Neural cell (in vitro differentiated cells): Measurements from ENCODE around the gene MYRIP. TPM values are rescaled to one million over a fixed set of nuclear protein-coding genes. Genes with fewer than 3 reads are reported as not detected.
A peak's percentile ranks its signal among the peaks of the same experiment; 100 is the strongest.

Experiments
- H2AFZ ChIP-seq: fragments of 200-600, 300-800 bp; sonication (generic), shearing (Covaris generic); 2 replicates; pipeline ENCODE4 v1.6.0; 2014; ENCODE audit warnings: low read depth, mild to moderate bottlenecking, antibody characterized with exemption, low read length, moderate library complexity
- H3F3A ChIP-seq: fragments of 200-600 bp; shearing (Covaris generic); 2 replicates; pipeline ENCODE4 v1.6.1; 2016; ENCODE audit warnings: mild to moderate bottlenecking, moderate library complexity, mixed read lengths, antibody characterized with exemption, low read length; ENCODE audit not compliant: insufficient read depth, poor library complexity, severe bottlenecking
- H3K27ac ChIP-seq: fragments of 200-600, 300-800 bp; sonication (generic), shearing (Covaris generic); 2 replicates; pipeline ENCODE4 v1.5.1; 2014; ENCODE audit warnings: mild to moderate bottlenecking, low read length, moderate library complexity
- H3K27me3 ChIP-seq: fragments of 300-800, 200-600 bp; sonication (generic), shearing (Covaris generic); 2 replicates; pipeline ENCODE4 v1.6.0; 2014; ENCODE audit warnings: mild to moderate bottlenecking, low read depth, low read length, moderate library complexity; ENCODE audit not compliant: insufficient read depth
- H3K36me3 ChIP-seq: fragments of 300-800, 200-600 bp; sonication (generic), shearing (Covaris generic); 2 replicates; pipeline ENCODE4 v1.5.1; 2014; ENCODE audit warnings: mild to moderate bottlenecking, antibody characterized with exemption, low read length, moderate library complexity; ENCODE audit not compliant: insufficient read depth
- H3K4me2 ChIP-seq: fragments of 300-800, 200-600 bp; sonication (generic), shearing (Covaris generic); 2 replicates; pipeline ENCODE4 v1.6.0; 2014; ENCODE audit warnings: mild to moderate bottlenecking, low read length
- H3K4me3 ChIP-seq: fragments of 300-800, 200-600 bp; sonication (generic), shearing (Covaris generic); 2 replicates; pipeline ENCODE4 v1.5.1; 2014; ENCODE audit warnings: mild to moderate bottlenecking, low read length, moderate library complexity
- H3K79me2 ChIP-seq: fragments of 200-600 bp; shearing (Covaris generic); replicated peaks from 2 replicates; pipeline ENCODE4 v1.6.0; 2014; ENCODE audit warnings: mild to moderate bottlenecking, low read length, moderate library complexity; ENCODE audit not compliant: insufficient read depth
- H3K9ac ChIP-seq: fragments of 300-800, 200-600 bp; sonication (generic), shearing (Covaris generic); 2 replicates; pipeline ENCODE4 v1.6.1; 2016; ENCODE audit warnings: mild to moderate bottlenecking, low read length, mixed read lengths
- H3K9me2 ChIP-seq: fragments of 200-600 bp; shearing (Covaris generic); 2 replicates; pipeline ENCODE4 v1.6.1; 2016; ENCODE audit warnings: mild to moderate bottlenecking, low read length, mixed read lengths; ENCODE audit not compliant: insufficient read depth
- H3K9me3 ChIP-seq: fragments of 200-600, 300-800 bp; sonication (generic), shearing (Covaris generic); 2 replicates; pipeline ENCODE4 v1.6.1; 2016; ENCODE audit warnings: mild to moderate bottlenecking, mixed run types, low read length, moderate library complexity, mixed read lengths
- H4K20me1 ChIP-seq: fragments of 200-600 bp; shearing (Covaris generic); 2 replicates; pipeline ENCODE4 v1.6.1; 2016; ENCODE audit warnings: mild to moderate bottlenecking, mixed run types; ENCODE audit not compliant: insufficient read depth
- EP300 ChIP-seq: fragments of 450-650 bp; conservative IDR thresholded peaks from 2 replicates; pipeline ENCODE4 v1.6.1; 2014; ENCODE audit warnings: antibody characterized with exemption, mild to moderate bottlenecking, moderate library complexity; ENCODE audit not compliant: poor library complexity, severe bottlenecking
- EZH2 ChIP-seq: fragments of 200-600, 300-800 bp; shearing (Covaris generic), sonication (generic); IDR thresholded peaks from 2 replicates; pipeline ENCODE4 v1.6.1; 2014; ENCODE audit warnings: antibody characterized with exemption, low read length, borderline replicate concordance, mild to moderate bottlenecking; ENCODE audit not compliant: insufficient read depth, poor library complexity, severe bottlenecking
- MXI1 ChIP-seq: fragments of 450-650 bp; conservative IDR thresholded peaks from 2 replicates; pipeline ENCODE4 v1.6.1; 2014; ENCODE audit warnings: antibody characterized with exemption, mild to moderate bottlenecking; ENCODE audit not compliant: poor library complexity, severe bottlenecking
- POLR2AphosphoS5 ChIP-seq: IDR thresholded peaks from 2 replicates; pipeline ENCODE4 v1.6.1; 2012
- RAD21 ChIP-seq: fragments of 450-650 bp; conservative IDR thresholded peaks from 2 replicates; pipeline ENCODE4 v1.6.1; 2014; ENCODE audit warnings: antibody characterized with exemption, mild to moderate bottlenecking, moderate library complexity
- SMC3 ChIP-seq: fragments of 450-650 bp; conservative IDR thresholded peaks from 2 replicates; pipeline ENCODE4 v1.6.1; 2014; ENCODE audit warnings: antibody characterized with exemption, mild to moderate bottlenecking, moderate library complexity; ENCODE audit not compliant: poor library complexity
- TAF1 ChIP-seq: IDR thresholded peaks from 2 replicates; pipeline ENCODE4 v1.6.1; 2012; ENCODE audit warnings: low read depth
- polyA plus RNA-seq: library from polyadenylated mRNA; depleted of rRNA; stranded (reverse); fragments of >200 nt; gene quantifications from 2 replicates; pipeline ENCODE4 v1.2.3, GENCODE V29; 2014
- TF ChIP-seq, protein P1 (sequence below): fragments of 450-650 bp; IDR thresholded peaks from 2 replicates; pipeline ENCODE4 v1.5.1; 2014; ENCODE audit warnings: antibody characterized with exemption, mild to moderate bottlenecking, moderate library complexity; ENCODE audit not compliant: poor library complexity, severe bottlenecking
- TF ChIP-seq, protein P2 (sequence below): IDR thresholded peaks from 2 replicates; pipeline ENCODE4 v1.6.1; 2012; ENCODE audit warnings: borderline replicate concordance

The MYRIP gene
- polyA plus RNA-seq, 1 donor from 2014 or later = 0.76 TPM

DNA sequence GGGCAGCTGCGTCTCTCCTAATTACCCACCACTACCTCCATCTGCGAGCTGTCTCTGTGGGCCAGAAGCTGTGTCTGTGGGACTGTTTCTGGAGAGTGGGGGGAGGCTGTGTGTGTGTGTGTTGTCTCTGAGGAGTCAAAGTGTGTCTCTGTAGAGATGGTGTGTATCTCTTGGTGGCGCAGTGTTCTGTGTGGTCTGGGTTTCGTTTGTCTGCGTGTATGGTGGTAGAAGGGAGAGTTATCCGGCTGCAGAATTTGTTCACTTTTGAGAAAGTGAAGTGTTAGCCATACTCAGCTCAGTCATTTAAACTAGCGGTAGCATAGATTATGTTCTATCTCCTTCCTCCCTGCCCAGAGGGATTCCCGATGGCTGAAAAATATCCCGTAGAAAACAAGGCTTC lies 2.2 kb downstream of the MYRIP start:
- H3K27ac ChIP-seq = no peak overlapping the region
- no peaks in the 10 kb centered on the region for H4K20me1 ChIP-seq
- H3K4me3 ChIP-seq = no peak overlapping the region
- TF ChIP-seq EZH2 (no peak), RAD21 (no peak), SMC3 (no peak), TAF1 (no peak), MXI1 (no peak), POLR2AphosphoS5 (no peak), EP300 (no peak)
- TF ChIP-seq, protein P1, sequence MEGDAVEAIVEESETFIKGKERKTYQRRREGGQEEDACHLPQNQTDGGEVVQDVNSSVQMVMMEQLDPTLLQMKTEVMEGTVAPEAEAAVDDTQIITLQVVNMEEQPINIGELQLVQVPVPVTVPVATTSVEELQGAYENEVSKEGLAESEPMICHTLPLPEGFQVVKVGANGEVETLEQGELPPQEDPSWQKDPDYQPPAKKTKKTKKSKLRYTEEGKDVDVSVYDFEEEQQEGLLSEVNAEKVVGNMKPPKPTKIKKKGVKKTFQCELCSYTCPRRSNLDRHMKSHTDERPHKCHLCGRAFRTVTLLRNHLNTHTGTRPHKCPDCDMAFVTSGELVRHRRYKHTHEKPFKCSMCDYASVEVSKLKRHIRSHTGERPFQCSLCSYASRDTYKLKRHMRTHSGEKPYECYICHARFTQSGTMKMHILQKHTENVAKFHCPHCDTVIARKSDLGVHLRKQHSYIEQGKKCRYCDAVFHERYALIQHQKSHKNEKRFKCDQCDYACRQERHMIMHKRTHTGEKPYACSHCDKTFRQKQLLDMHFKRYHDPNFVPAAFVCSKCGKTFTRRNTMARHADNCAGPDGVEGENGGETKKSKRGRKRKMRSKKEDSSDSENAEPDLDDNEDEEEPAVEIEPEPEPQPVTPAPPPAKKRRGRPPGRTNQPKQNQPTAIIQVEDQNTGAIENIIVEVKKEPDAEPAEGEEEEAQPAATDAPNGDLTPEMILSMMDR = no peak
- TF ChIP-seq, protein P2, sequence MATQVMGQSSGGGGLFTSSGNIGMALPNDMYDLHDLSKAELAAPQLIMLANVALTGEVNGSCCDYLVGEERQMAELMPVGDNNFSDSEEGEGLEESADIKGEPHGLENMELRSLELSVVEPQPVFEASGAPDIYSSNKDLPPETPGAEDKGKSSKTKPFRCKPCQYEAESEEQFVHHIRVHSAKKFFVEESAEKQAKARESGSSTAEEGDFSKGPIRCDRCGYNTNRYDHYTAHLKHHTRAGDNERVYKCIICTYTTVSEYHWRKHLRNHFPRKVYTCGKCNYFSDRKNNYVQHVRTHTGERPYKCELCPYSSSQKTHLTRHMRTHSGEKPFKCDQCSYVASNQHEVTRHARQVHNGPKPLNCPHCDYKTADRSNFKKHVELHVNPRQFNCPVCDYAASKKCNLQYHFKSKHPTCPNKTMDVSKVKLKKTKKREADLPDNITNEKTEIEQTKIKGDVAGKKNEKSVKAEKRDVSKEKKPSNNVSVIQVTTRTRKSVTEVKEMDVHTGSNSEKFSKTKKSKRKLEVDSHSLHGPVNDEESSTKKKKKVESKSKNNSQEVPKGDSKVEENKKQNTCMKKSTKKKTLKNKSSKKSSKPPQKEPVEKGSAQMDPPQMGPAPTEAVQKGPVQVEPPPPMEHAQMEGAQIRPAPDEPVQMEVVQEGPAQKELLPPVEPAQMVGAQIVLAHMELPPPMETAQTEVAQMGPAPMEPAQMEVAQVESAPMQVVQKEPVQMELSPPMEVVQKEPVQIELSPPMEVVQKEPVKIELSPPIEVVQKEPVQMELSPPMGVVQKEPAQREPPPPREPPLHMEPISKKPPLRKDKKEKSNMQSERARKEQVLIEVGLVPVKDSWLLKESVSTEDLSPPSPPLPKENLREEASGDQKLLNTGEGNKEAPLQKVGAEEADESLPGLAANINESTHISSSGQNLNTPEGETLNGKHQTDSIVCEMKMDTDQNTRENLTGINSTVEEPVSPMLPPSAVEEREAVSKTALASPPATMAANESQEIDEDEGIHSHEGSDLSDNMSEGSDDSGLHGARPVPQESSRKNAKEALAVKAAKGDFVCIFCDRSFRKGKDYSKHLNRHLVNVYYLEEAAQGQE = no peak
- no peaks in the 10 kb centered on the region for H3K9me2 ChIP-seq
- no peak overlapping the region for H3K4me2 ChIP-seq
- H2AFZ ChIP-seq = no peak overlapping the region
- no peaks in the 10 kb centered on the region for H3K9me3 ChIP-seq
- no peaks in the 10 kb centered on the region for H3K79me2 ChIP-seq
- H3K36me3 ChIP-seq = no peaks in the 10 kb centered on the region
- H3K27me3 ChIP-seq = peaks cover 47% of the 10 kb centered on the region
- no peak overlapping the region for H3K9ac ChIP-seq
- no peaks in the 10 kb centered on the region for H3F3A ChIP-seq

DNA sequence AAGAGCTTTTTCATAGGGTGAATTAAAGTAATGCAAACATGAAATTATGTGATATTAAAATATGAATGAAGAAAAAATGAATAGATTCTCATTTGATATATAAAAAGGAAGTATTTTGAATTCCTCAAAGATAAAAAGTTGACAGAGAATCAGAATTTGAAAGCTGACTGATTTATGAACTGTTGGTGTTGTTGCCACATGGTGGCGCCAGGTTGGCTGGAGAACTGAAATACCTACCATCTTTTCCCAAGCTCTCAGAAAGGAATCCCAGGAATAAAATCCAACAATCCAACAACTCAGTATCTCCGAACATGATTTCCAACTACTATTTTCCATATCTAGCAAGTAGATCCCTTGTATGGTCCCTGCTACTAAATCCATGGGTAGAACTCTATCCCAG lies 3.1 kb downstream of the MYRIP start:
- H3K9ac ChIP-seq = no peak overlapping the region
- no peaks in the 10 kb centered on the region for H3K79me2 ChIP-seq
- TF ChIP-seq RAD21 (peak; percentile 51), POLR2AphosphoS5 (no peak), EZH2 (no peak), SMC3 (peak; percentile 61), MXI1 (no peak), TAF1 (no peak), EP300 (no peak)
- TF ChIP-seq, protein P1 = peak; percentile 62
- TF ChIP-seq, protein P2 = no peak
- H3K4me3 ChIP-seq = no peak overlapping the region
- no peak overlapping the region for H2AFZ ChIP-seq
- H3K9me2 ChIP-seq = no peaks in the 10 kb centered on the region
- no peaks in the 10 kb centered on the region for H3F3A ChIP-seq
- H3K4me2 ChIP-seq = no peak overlapping the region
- no peaks in the 10 kb centered on the region for H3K9me3 ChIP-seq
- no peaks in the 10 kb centered on the region for H3K36me3 ChIP-seq
- no peak overlapping the region for H3K27ac ChIP-seq
- peaks cover 41% of the 10 kb centered on the region for H3K27me3 ChIP-seq
- H4K20me1 ChIP-seq = no peaks in the 10 kb centered on the region
